ENCODE measurements around the gene LTBP2.

The LTBP2 gene

DNA sequence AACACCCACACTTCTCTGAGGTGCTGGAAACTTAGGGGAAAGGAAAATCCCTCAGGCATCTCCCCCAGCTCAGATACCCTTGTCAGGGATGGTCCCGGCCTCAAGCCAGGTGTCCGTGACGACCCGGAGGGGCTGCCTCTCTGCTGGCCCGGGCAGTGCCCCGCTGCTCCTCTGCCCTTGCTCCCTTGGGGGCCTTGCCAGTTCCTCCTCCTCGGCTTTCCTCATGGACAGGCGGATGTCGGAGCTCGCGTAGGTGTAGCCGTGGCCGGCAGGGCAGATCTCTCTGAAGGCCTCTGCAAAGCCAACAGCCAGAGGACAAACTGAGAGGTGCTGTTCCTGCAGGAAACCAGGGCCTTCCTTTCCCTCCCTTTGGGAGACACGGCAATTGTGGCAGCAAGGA is 83.6 kb downstream of the LTBP2 start:
- TF ChIP-seq FOXM1 (IDR thresholded peaks at IDR 0.05; ENCODE audit: borderline replicate concordance, low read depth), result no peak
- TF ChIP-seq TEAD4 (IDR thresholded peaks at IDR 0.05), result no peak
- no peak for TF ChIP-seq EP300 (IDR thresholded peaks at IDR 0.05; ENCODE audit: borderline replicate concordance)
- TF ChIP-seq CEBPB (IDR thresholded peaks at IDR 0.05), result no peak
- no peak for TF ChIP-seq ZBTB7A (IDR thresholded peaks at IDR 0.05; ENCODE audit: low read depth)
- no peak for TF ChIP-seq NFIC (IDR thresholded peaks at IDR 0.05)
- TF ChIP-seq TCF12 (IDR thresholded peaks at IDR 0.05; ENCODE audit: low read depth), result no peak
- no peak for TF ChIP-seq EGR1 (IDR thresholded peaks at IDR 0.05)

DNA sequence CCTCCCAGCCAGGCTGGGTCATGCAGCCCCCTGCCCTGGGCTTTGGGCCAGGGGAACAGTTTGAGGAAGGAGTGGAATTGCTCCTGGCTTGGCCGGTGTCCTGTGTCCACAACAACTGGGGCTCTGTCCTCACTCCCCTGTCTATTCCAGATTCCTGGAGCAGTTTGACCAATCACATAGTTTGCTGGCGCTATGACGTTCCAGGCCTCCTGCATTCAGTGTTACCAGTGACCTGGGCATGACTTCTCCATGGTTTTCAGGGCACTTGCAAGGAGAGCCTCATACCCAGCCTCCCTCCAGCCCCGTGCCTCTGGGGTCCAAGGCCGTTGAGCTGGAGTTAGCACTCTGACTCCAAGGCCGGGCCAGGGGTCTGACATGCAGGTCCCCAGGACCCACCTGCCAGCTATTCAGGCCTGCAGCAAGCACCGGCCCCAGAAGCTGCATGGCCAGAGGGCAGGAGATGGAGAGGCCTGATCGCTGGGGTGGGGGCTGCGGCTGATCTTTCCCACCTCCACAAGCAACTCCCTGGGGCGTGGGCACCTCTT is 84.2 kb downstream of the LTBP2 start:
- TF ChIP-seq EGR1 (IDR thresholded peaks at IDR 0.05), result no peak
- no peak for TF ChIP-seq RAD21 (IDR thresholded peaks at IDR 0.05; ENCODE audit: low read depth)
- TF ChIP-seq TAF1 (IDR thresholded peaks at IDR 0.05; ENCODE audit: low read depth), result no peak
- TF ChIP-seq TCF12 (IDR thresholded peaks at IDR 0.05; ENCODE audit: low read depth), result no peak
- TF ChIP-seq TEAD4 (IDR thresholded peaks at IDR 0.05), result no peak
- no peak for TF ChIP-seq FOXM1 (IDR thresholded peaks at IDR 0.05; ENCODE audit: borderline replicate concordance, low read depth)
- no peak for TF ChIP-seq MAX (IDR thresholded peaks at IDR 0.05)
- TF ChIP-seq CREB1 (IDR thresholded peaks at IDR 0.05; ENCODE audit: low read depth), result no peak
- no peak for TF ChIP-seq ZBTB7A (IDR thresholded peaks at IDR 0.05; ENCODE audit: low read depth)
- no peak for TF ChIP-seq YY1 (IDR thresholded peaks at IDR 0.05; ENCODE audit: low read depth)
- TF ChIP-seq EP300 (IDR thresholded peaks at IDR 0.05; ENCODE audit: borderline replicate concordance), result no peak
- no peak for TF ChIP-seq USF1 (IDR thresholded peaks at IDR 0.05)
- no peak for TF ChIP-seq NFIC (IDR thresholded peaks at IDR 0.05)
- TF ChIP-seq, protein P1, sequence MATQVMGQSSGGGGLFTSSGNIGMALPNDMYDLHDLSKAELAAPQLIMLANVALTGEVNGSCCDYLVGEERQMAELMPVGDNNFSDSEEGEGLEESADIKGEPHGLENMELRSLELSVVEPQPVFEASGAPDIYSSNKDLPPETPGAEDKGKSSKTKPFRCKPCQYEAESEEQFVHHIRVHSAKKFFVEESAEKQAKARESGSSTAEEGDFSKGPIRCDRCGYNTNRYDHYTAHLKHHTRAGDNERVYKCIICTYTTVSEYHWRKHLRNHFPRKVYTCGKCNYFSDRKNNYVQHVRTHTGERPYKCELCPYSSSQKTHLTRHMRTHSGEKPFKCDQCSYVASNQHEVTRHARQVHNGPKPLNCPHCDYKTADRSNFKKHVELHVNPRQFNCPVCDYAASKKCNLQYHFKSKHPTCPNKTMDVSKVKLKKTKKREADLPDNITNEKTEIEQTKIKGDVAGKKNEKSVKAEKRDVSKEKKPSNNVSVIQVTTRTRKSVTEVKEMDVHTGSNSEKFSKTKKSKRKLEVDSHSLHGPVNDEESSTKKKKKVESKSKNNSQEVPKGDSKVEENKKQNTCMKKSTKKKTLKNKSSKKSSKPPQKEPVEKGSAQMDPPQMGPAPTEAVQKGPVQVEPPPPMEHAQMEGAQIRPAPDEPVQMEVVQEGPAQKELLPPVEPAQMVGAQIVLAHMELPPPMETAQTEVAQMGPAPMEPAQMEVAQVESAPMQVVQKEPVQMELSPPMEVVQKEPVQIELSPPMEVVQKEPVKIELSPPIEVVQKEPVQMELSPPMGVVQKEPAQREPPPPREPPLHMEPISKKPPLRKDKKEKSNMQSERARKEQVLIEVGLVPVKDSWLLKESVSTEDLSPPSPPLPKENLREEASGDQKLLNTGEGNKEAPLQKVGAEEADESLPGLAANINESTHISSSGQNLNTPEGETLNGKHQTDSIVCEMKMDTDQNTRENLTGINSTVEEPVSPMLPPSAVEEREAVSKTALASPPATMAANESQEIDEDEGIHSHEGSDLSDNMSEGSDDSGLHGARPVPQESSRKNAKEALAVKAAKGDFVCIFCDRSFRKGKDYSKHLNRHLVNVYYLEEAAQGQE (IDR thresholded peaks at IDR 0.05; ENCODE audit: low read depth), result no peak
- TF ChIP-seq CEBPB (IDR thresholded peaks at IDR 0.05), result no peak

DNA sequence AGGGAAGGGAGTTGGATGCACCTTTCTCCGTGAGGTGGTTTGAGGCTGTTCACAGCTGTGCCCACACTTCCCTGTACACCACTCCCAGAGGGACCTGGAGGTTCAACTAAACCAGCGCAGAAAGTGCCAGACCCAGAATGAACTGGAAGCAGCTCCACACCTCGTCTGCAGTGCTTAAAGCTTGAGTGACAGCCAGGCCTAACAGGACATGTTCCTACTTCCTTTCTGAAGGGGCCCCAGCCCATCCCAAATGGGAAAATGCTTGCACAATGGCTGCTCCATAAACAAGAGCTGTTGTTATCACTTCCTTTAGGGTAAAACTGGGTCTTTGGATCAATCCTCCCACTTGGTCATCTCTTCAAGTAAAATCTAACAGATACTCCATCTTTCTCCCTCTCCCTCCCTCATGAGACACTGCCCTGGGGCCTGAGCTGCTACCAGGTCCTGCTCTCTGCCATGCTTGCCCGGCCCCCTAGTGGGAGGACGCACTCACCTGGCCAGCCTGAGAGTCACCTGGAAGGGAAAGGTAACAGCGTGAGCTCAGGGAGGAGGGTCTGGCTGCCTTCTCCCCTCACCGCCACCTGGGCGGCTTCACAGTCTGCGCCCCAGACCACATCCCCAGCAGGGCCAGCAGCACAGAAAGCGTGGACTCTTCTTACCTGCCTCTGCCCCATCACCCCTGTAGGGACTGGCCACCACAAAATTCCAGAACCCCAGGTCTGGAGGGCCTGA is 85.0 kb downstream of the LTBP2 start:
- TF ChIP-seq TCF12 (IDR thresholded peaks at IDR 0.05; ENCODE audit: low read depth) (no peak), ZBTB7A (IDR thresholded peaks at IDR 0.05; ENCODE audit: low read depth) (no peak), CEBPB (IDR thresholded peaks at IDR 0.05) (no peak), USF1 (IDR thresholded peaks at IDR 0.05) (no peak), EP300 (IDR thresholded peaks at IDR 0.05; ENCODE audit: borderline replicate concordance) (no peak), TAF1 (IDR thresholded peaks at IDR 0.05; ENCODE audit: low read depth) (no peak), RAD21 (IDR thresholded peaks at IDR 0.05; ENCODE audit: low read depth) (no peak), EGR1 (IDR thresholded peaks at IDR 0.05) (no peak), TEAD4 (IDR thresholded peaks at IDR 0.05) (no peak), MAX (IDR thresholded peaks at IDR 0.05) (no peak)
- TF ChIP-seq, protein P1 (IDR thresholded peaks at IDR 0.05; ENCODE audit: low read depth), result no peak

DNA sequence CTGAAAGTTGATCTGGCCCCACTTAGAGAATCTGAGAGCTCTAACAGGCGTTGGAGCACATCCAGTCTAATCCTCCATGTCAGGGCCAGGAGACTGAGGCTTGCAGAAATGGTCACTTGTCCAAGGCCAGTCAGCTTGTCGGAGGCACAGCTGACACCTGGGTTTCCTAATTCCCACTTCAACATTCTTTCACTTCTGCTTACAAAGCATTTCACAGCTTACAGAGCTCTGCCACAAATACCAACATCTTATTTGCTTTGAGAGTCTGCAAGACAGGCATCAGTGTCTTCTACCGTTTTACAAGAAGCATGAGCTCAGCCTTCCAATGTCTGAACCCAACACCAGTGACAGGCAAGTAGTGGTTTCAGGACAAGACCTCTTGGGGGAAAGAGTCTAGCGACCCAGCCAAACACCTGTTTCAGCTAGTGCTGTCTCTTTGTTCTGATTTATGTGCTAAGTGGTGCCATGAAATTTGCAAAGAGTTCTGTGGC is 86.6 kb downstream of the LTBP2 start:
- TF ChIP-seq TCF12 (IDR thresholded peaks at IDR 0.05; ENCODE audit: low read depth) (no peak), TEAD4 (IDR thresholded peaks at IDR 0.05) (no peak), NFIC (IDR thresholded peaks at IDR 0.05) (no peak), EP300 (IDR thresholded peaks at IDR 0.05; ENCODE audit: borderline replicate concordance) (no peak), EGR1 (IDR thresholded peaks at IDR 0.05) (no peak), MAX (IDR thresholded peaks at IDR 0.05) (no peak), YY1 (IDR thresholded peaks at IDR 0.05; ENCODE audit: low read depth) (no peak), FOXM1 (IDR thresholded peaks at IDR 0.05; ENCODE audit: borderline replicate concordance, low read depth) (no peak), TAF1 (IDR thresholded peaks at IDR 0.05; ENCODE audit: low read depth) (no peak)
- TF ChIP-seq, protein P1 (IDR thresholded peaks at IDR 0.05; ENCODE audit: low read depth), result no peak
